Measurements from ENCODE around the gene PWWP2A. TPM values are rescaled to one million over a fixed set of nuclear protein-coding genes. Genes with fewer than 3 reads are reported as not detected.

The PWWP2A gene
- polyA plus RNA-seq, 1 of the 3 experiments (the other 2 are of a cell fraction): 5.7 TPM

- WGBS (ENCODE audit: low lambda C conversion rate): 100% methylated on average over 2 of the region's 2 CpGs
- peaks cover 11 to 12% of the 10 kb centered on the region in 2 experiments for H3K36me3 ChIP-seq (replicated peaks in 1 of 2; ENCODE audit: control insufficient read depth in 1 of 2, insufficient read depth in 2 of 2, low read length in 1 of 2)
- POLR2A ChIA-PET: no interaction called here
Observed at GRCh38 chr5:160079753-160080152, 39.5 kb downstream of the PWWP2A start.

GRCh38 chr5:160076997-160077396 lies 42.3 kb downstream of the PWWP2A start:
- CTCF ChIA-PET: interaction anchor here (1.3 kb wide), 1 partner anchor 56 kb away, joined by 4 read pairs; no protein-coding TSS in a partner anchor
- DNase-seq: no peak

More at GRCh38 chr5:160079753-160080152, 39.5 kb downstream of the PWWP2A start:
- no peak for TF ChIP-seq FOXM1 (IDR thresholded peaks at IDR 0.05; ENCODE audit: low read depth)
- no peak for TF ChIP-seq FOSL2 (IDR thresholded peaks at IDR 0.05; ENCODE audit: borderline replicate concordance, low read depth)
- H3K27ac ChIP-seq (ENCODE audit: low read depth in 2 of 2, low read length in 1 of 2): no peak overlapping the region
- no peak overlapping the region for H3K9ac ChIP-seq
- no peak overlapping the region for H2AFZ ChIP-seq (ENCODE audit: low read depth)
- CTCF ChIA-PET: interaction anchor here (0.6 to 2.5 kb wide), 6 partner anchors 23 to 265 kb away, joined by 3 to 14 read pairs (median 4); no protein-coding TSS in a partner anchor
- peaks cover 20% of the 10 kb centered on the region; the same call in 1 of the 2 replicates for H3K79me2 ChIP-seq (ENCODE audit: insufficient read depth)
- H3K27me3 ChIP-seq (ENCODE audit: insufficient read depth): no peaks in the 10 kb centered on the region
- H3K9me2 ChIP-seq: no peaks in the 10 kb centered on the region
- no peak for DNase-seq
- H4K20me1 ChIP-seq (ENCODE audit: insufficient read depth): no peaks in the 10 kb centered on the region
- H3K4me2 ChIP-seq: no peak overlapping the region
- H3K4me3 ChIP-seq (ENCODE audit: low read depth in 2 of 2, low read length in 1 of 2): no peak overlapping the region
- peaks cover 28% of the 10 kb centered on the region for H3F3A ChIP-seq (replicated peaks; ENCODE audit: insufficient read depth)
- peaks cover 0 to 29% of the 10 kb centered on the region in 2 experiments; a peak in 3 of 4 replicates for H3K4me1 ChIP-seq (ENCODE audit: control insufficient read depth in 1 of 2, insufficient read depth in 2 of 2, low read depth in 1 of 2, low read length in 1 of 2)
- no peaks in the 10 kb centered on the region for H3K9me3 ChIP-seq

More at GRCh38 chr5:160076997-160077396, 42.3 kb downstream of the PWWP2A start:
- H4K20me1 ChIP-seq (ENCODE audit: insufficient read depth): no peaks in the 10 kb centered on the region
- peaks cover 19% of the 10 kb centered on the region; the same call in 1 of the 2 replicates for H3K79me2 ChIP-seq (ENCODE audit: insufficient read depth)
- POLR2A ChIA-PET: no interaction called here
- no peaks in the 10 kb centered on the region for H3K9me2 ChIP-seq
- no peak overlapping the region for H3K27ac ChIP-seq (ENCODE audit: low read depth in 2 of 2, low read length in 1 of 2)
- TF ChIP-seq USF2 (IDR thresholded peaks at IDR 0.05; ENCODE audit: borderline replicate concordance, low read depth, low read length) (no peak), FOXJ3 (CRISPR knock-in tag; IDR thresholded peaks at IDR 0.05) (no peak), FOXM1 (IDR thresholded peaks at IDR 0.05; ENCODE audit: low read depth) (no peak), RXRA (IDR thresholded peaks at IDR 0.05; ENCODE audit: borderline replicate concordance, low read depth) (no peak), MEF2A (IDR thresholded peaks at IDR 0.05; ENCODE audit: borderline replicate concordance, low read depth) (no peak), RCOR1 (IDR thresholded peaks at IDR 0.05; ENCODE audit: low read length) (no peak), USF1 (IDR thresholded peaks at IDR 0.05; ENCODE audit: borderline replicate concordance, low read depth) (no peak), EZH2phosphoT487 (IDR thresholded peaks at IDR 0.05; ENCODE audit: borderline replicate concordance, low read depth) (no peak), NFIC (IDR thresholded peaks at IDR 0.05; ENCODE audit: borderline replicate concordance) (no peak), RAD21 (IDR thresholded peaks at IDR 0.05; ENCODE audit: low read length) (no peak)
- no peak overlapping the region for H2AFZ ChIP-seq (ENCODE audit: low read depth)
- H3K4me2 ChIP-seq: no peak overlapping the region
- H3K9ac ChIP-seq: no peak overlapping the region
- H3K36me3 ChIP-seq (replicated peaks in 1 of 2; ENCODE audit: control insufficient read depth in 1 of 2, insufficient read depth in 2 of 2, low read length in 1 of 2): peaks cover 12 to 13% of the 10 kb centered on the region in 2 experiments
- no peak overlapping the region for H3K4me3 ChIP-seq (ENCODE audit: low read depth in 2 of 2, low read length in 1 of 2)
- H3F3A ChIP-seq (replicated peaks; ENCODE audit: insufficient read depth): peaks cover 9% of the 10 kb centered on the region
- H3K4me1 ChIP-seq (ENCODE audit: control insufficient read depth in 1 of 2, insufficient read depth in 2 of 2, low read depth in 1 of 2, low read length in 1 of 2): peaks cover 0 to 22% of the 10 kb centered on the region in 2 experiments; a peak in 3 of 4 replicates
- no peaks in the 10 kb centered on the region for H3K9me3 ChIP-seq
- 69% methylated on average over 2 of the region's 2 CpGs for WGBS (ENCODE audit: low lambda C conversion rate)
- H3K27me3 ChIP-seq (ENCODE audit: insufficient read depth): no peaks in the 10 kb centered on the region
